HEK293 (cell line): ENCODE results near the gene IGF1R.
A peak's percentile ranks its signal among the peaks of the same experiment; 100 is the strongest.

Experiments used
- CTCF ChIA-PET: fragments of 350-600 bp; formaldehyde crosslinking; extraction: SDS; loops from one replicate; lab custom pipeline; 2021; ENCODE audit warnings: antibody characterized with exemption; lab: Yijun Ruan, JAX
- POLR2A ChIA-PET: fragments of 300-600 bp; formaldehyde crosslinking; extraction: SDS; loops from one replicate; lab custom pipeline; 2020; ENCODE audit warnings: antibody characterized with exemption, inconsistent platforms; lab: Yijun Ruan, JAX
- H3K27ac ChIP-seq: fragments of 200-500 bp; sonication (Bioruptor generic); 2 replicates; pipeline ENCODE4 v1.5.1; 2014; ENCODE audit warnings: low read depth, low read length, control low read depth, inconsistent platforms; ENCODE audit errors: extremely low read depth
- H3K36me3 ChIP-seq, 2 experiments: fragments of 200-500 bp in 1 of 2; sonication (Bioruptor generic) in 1 of 2; 1 replicate in 1 of 2; 2 replicates in 1 of 2; pipeline ENCODE4 v1.5.1; 2014 to 2017; ENCODE audit warnings: inconsistent platforms in 2 of 2, low read length in 2 of 2; ENCODE audit not compliant: control insufficient read depth in 2 of 2, insufficient read depth in 1 of 2
- H3K4me1 ChIP-seq: fragments of 200-500 bp; sonication (Bioruptor generic); 2 replicates; pipeline ENCODE4 v1.5.1; 2014; ENCODE audit warnings: mild to moderate bottlenecking, low read length, inconsistent platforms; ENCODE audit not compliant: control insufficient read depth, insufficient read depth
- H3K4me3 ChIP-seq: 2 replicates; pipeline ENCODE4 v1.5.1; 2011; ENCODE audit warnings: low read depth, mild to moderate bottlenecking, control low read depth, low read length, moderate library complexity
- H3K9me3 ChIP-seq: fragments of 200-500 bp; sonication (Bioruptor generic); 2 replicates; pipeline ENCODE4 v1.5.1; 2014; ENCODE audit warnings: low read depth, low read length, inconsistent platforms; ENCODE audit not compliant: control insufficient read depth, insufficient read depth
- FEZF1 ChIP-seq: fragments of 450-650 bp; formaldehyde crosslinking; IDR thresholded peaks from 2 replicates; pipeline ENCODE4 v1.5.1; 2016; ENCODE audit warnings: missing biosample characterization, missing genetic modification characterization
- KLF16 ChIP-seq: fragments of 450-650 bp; formaldehyde crosslinking; IDR thresholded peaks from 2 replicates; pipeline ENCODE4 v1.5.1; 2017; ENCODE audit warnings: missing biosample characterization, missing genetic modification characterization
- PRDM1 ChIP-seq: fragments of 450-650 bp; formaldehyde crosslinking; IDR thresholded peaks from 2 replicates; pipeline ENCODE4; 2016; ENCODE audit warnings: missing biosample characterization, missing genetic modification characterization
- SP2 ChIP-seq: fragments of 450-650 bp; formaldehyde crosslinking; IDR thresholded peaks from 2 replicates; pipeline ENCODE4 v1.5.1; 2016; ENCODE audit warnings: missing biosample characterization, missing genetic modification characterization
- TRIM28 ChIP-seq: IDR thresholded peaks from 2 replicates; pipeline ENCODE4 v1.6.1; 2011; ENCODE audit warnings: low read length, control low read depth, borderline replicate concordance
- ZEB2 ChIP-seq: fragments of 450-650 bp; formaldehyde crosslinking; IDR thresholded peaks from 2 replicates; pipeline ENCODE4 v1.5.1; 2016; ENCODE audit warnings: missing biosample characterization, missing genetic modification characterization
- ZNF10 ChIP-seq: fragments of 450-650 bp; formaldehyde crosslinking; IDR thresholded peaks from 2 replicates; pipeline ENCODE4 v1.5.1; 2017; ENCODE audit warnings: missing biosample characterization, missing genetic modification characterization
- ZNF449 ChIP-seq: fragments of 450-650 bp; formaldehyde crosslinking; IDR thresholded peaks from 2 replicates; pipeline ENCODE4 v1.5.1; 2017; ENCODE audit warnings: missing biosample characterization, mild to moderate bottlenecking, missing genetic modification characterization, moderate library complexity
- ZNF530 ChIP-seq: fragments of 450-650 bp; formaldehyde crosslinking; IDR thresholded peaks from 2 replicates; pipeline ENCODE4 v1.5.1; 2016; ENCODE audit warnings: low read depth, missing biosample characterization, missing genetic modification characterization
- ZSCAN16 ChIP-seq: fragments of 450-650 bp; formaldehyde crosslinking; IDR thresholded peaks from 2 replicates; pipeline ENCODE4 v1.5.1; 2016; ENCODE audit warnings: missing biosample characterization, missing genetic modification characterization
- TF ChIP-seq, protein P1 (sequence below): fragments of 450-650 bp; formaldehyde crosslinking; IDR thresholded peaks from 2 replicates; pipeline ENCODE4 v1.5.1; 2016; ENCODE audit warnings: missing biosample characterization, missing genetic modification characterization
- TF ChIP-seq, protein P2 (sequence below): fragments of 450-650 bp; formaldehyde crosslinking; IDR thresholded peaks from 2 replicates; pipeline ENCODE4; 2016; ENCODE audit warnings: missing biosample characterization, missing genetic modification characterization

The IGF1R gene

GRCh38 chr15:98840053-98840452 is 191.7 kb downstream of the IGF1R start:
- Histone ChIP-seq H3K9me3 (no peaks in the 10 kb centered on the region), H3K27ac (no peak overlapping the region), H3K36me3 (no peaks in the 10 kb centered on the region; a peak in 1 of 3 replicates), H3K4me3 (no peak overlapping the region), H3K4me1 (peaks cover 27% of the 10 kb centered on the region)
- TF ChIP-seq ZSCAN16 (tag by site-specific recombination) (peak; percentile 41; the same call in 1 of the 2 replicates), TRIM28 (peak; percentile 55; the same call in 1 of the 2 replicates), KLF16 (no peak)
- ChIA-PET CTCF (interaction anchor here (0.7 to 1.6 kb wide), 4 partner anchors 10 to 323 kb away, joined by 3 to 7 read pairs (median 3); no protein-coding TSS in a partner anchor), POLR2A (no interaction called here)

GRCh38 chr15:98841419-98841970 is 193.2 kb downstream of the IGF1R start:
- H3K9me3 ChIP-seq: no peaks in the 10 kb centered on the region
- TF ChIP-seq, protein P1, sequence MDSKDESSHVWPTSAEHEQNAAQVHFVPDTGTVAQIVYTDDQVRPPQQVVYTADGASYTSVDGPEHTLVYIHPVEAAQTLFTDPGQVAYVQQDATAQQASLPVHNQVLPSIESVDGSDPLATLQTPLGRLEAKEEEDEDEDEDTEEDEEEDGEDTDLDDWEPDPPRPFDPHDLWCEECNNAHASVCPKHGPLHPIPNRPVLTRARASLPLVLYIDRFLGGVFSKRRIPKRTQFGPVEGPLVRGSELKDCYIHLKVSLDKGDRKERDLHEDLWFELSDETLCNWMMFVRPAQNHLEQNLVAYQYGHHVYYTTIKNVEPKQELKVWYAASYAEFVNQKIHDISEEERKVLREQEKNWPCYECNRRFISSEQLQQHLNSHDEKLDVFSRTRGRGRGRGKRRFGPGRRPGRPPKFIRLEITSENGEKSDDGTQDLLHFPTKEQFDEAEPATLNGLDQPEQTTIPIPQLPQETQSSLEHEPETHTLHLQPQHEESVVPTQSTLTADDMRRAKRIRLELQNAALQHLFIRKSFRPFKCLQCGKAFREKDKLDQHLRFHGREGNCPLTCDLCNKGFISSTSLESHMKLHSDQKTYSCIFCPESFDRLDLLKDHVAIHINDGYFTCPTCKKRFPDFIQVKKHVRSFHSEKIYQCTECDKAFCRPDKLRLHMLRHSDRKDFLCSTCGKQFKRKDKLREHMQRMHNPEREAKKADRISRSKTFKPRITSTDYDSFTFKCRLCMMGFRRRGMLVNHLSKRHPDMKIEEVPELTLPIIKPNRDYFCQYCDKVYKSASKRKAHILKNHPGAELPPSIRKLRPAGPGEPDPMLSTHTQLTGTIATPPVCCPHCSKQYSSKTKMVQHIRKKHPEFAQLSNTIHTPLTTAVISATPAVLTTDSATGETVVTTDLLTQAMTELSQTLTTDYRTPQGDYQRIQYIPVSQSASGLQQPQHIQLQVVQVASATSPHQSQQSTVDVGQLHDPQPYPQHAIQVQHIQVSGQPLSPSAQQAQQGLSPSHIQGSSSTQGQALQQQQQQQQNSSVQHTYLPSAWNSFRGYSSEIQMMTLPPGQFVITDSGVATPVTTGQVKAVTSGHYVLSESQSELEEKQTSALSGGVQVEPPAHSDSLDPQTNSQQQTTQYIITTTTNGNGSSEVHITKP (tag by site-specific recombination): peak; percentile 67
- TF ChIP-seq ZNF530: no peak
- TF ChIP-seq, all 188 proteins: peak for 1
- Histone ChIP-seq H3K4me1 (peaks cover 26% of the 10 kb centered on the region), H3K4me3 (no peak overlapping the region), H3K27ac (no peak overlapping the region), H3K36me3 (no peaks in the 10 kb centered on the region; a peak in 1 of 3 replicates)
- ChIA-PET POLR2A (no interaction called here), CTCF (interaction anchor here (1.2 to 1.7 kb wide), 2 partner anchors 8 to 40 kb away, joined by 3 to 4 read pairs; no protein-coding TSS in a partner anchor)

DNA sequence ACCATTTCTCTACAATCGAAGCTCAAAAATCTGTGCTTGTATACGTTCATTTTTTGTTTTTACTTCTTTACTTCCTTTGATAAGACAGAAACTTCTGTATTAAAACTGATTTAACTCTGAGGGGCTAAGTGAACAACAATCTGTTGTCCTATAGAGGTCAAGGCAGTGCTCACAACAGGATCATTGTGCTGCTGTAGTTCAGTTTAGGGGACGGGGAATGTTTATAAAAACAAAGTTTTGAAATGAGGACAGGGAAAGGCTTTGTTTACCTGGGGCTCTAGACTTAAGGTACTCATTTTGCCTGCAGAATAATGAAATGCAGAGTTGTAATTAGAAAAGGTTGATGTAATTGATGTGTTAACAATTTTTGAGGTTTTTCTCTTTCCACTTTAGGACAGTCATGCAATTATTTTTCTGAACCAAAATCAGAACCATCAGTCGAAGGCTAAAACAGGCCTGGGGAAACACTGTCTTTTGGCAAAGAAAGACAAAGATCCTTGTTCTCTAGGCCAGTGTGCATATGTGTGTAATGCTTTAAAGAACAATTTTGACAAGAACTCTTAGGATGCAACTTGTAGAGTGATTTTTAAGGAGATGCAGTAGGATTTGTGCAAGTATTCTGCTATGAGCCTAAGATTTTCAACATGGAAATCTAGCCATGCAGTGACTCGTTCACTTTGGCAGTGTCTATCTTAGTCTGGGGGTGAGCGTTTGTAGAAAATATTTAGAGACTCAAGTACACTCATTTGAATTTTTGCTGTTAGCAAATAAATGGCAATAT is 194.0 kb downstream of the IGF1R start:
- no peak overlapping the region for H3K4me3 ChIP-seq
- TF ChIP-seq ZNF10 (tag by site-specific recombination) (peak; percentile 79), FEZF1 (tag by site-specific recombination) (no peak), ZEB2 (tag by site-specific recombination) (0 out of 2 replicates have a peak, but pooled peaks have one; percentile 17)
- TF ChIP-seq, all 188 proteins: peak for 2
- no peaks in the 10 kb centered on the region for H3K9me3 ChIP-seq
- peaks cover 26% of the 10 kb centered on the region for H3K4me1 ChIP-seq
- POLR2A ChIA-PET: no interaction called here
- H3K27ac ChIP-seq: no peak overlapping the region
- CTCF ChIA-PET: interaction anchor here (1.3 to 1.7 kb wide), 2 partner anchors 39 to 183 kb away, joined by 4 read pairs; no protein-coding TSS in a partner anchor
- no peaks in the 10 kb centered on the region for H3K36me3 ChIP-seq

DNA sequence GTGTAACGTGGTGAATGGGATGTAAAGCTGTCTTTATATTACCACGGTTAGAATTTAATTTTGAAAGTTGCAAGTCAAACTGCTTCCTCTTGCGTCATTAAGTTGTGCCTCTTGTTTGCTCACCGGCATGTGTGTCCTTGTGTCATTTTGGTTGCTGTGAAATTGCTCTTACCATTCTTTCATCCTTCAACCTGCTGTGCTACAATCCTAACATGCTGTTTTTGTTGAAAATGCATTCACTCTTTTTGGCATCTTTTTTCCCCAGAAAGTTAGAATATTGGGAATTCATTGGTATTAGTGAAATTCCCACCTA is 194.6 kb downstream of the IGF1R start:
- POLR2A ChIA-PET: no interaction called here
- CTCF ChIA-PET: interaction anchor here (0.6 to 1.3 kb wide), 2 partner anchors 64 to 184 kb away, joined by 3 to 4 read pairs; no protein-coding TSS in a partner anchor

More for the DNA sequence above, 194.6 kb downstream of the IGF1R start:
- H3K27ac ChIP-seq: no peak overlapping the region
- TF ChIP-seq SP2 (tag by site-specific recombination): no peak
- TF ChIP-seq ZNF449 (tag by site-specific recombination): no peak
- TF ChIP-seq, protein P1 (tag by site-specific recombination): peak; percentile 49; the same call in 1 of the 2 replicates
- no peak for TF ChIP-seq PRDM1 (tag by site-specific recombination)
- TF ChIP-seq, protein P2, sequence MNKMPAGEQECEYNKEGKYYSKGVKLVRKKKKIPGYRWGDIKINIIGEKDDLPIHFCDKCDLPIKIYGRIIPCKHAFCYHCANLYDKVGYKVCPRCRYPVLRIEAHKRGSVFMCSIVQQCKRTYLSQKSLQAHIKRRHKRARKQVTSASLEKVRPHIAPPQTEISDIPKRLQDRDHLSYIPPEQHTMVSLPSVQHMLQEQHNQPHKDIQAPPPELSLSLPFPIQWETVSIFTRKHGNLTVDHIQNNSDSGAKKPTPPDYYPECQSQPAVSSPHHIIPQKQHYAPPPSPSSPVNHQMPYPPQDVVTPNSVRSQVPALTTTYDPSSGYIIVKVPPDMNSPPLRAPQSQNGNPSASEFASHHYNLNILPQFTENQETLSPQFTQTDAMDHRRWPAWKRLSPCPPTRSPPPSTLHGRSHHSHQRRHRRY (tag by site-specific recombination): no peak
- H3K9me3 ChIP-seq: no peaks in the 10 kb centered on the region
- H3K36me3 ChIP-seq: no peaks in the 10 kb centered on the region
- no peak overlapping the region for H3K4me3 ChIP-seq
- H3K4me1 ChIP-seq: peaks cover 26% of the 10 kb centered on the region
